WTC11 (cell line): ENCODE measurements around the gene VAV2.

Source experiments
- CREB1 ChIP-seq: sonication (generic); formaldehyde crosslinking; IDR thresholded peaks from 2 replicates; pipeline ENCODE4 v1.8.0; 2023; ENCODE audit warnings: mild to moderate bottlenecking, missing genetic modification reagents
- FOXP1 ChIP-seq: sonication (generic); formaldehyde crosslinking; IDR thresholded peaks from 2 replicates; pipeline ENCODE4 v1.8.0; 2022; ENCODE audit warnings: missing genetic modification reagents, mild to moderate bottlenecking, moderate library complexity, borderline replicate concordance
- SOX15 ChIP-seq: fragments of 250-450 bp; sonication (Bioruptor Pico); IDR thresholded peaks from 2 replicates; pipeline ENCODE4 v1.9.0; 2021; ENCODE audit warnings: mild to moderate bottlenecking
- TF ChIP-seq, protein P1 (sequence below): fragments of 200-600 bp; IDR thresholded peaks from 2 replicates; pipeline ENCODE4 v1.8.0; 2022; ENCODE audit warnings: antibody characterized with exemption
- TF ChIP-seq, protein P2 (sequence below): sonication (generic); formaldehyde crosslinking; IDR thresholded peaks from 2 replicates; pipeline ENCODE4 v1.8.1; 2022; ENCODE audit warnings: mild to moderate bottlenecking, moderate library complexity, missing genetic modification reagents

DNA sequence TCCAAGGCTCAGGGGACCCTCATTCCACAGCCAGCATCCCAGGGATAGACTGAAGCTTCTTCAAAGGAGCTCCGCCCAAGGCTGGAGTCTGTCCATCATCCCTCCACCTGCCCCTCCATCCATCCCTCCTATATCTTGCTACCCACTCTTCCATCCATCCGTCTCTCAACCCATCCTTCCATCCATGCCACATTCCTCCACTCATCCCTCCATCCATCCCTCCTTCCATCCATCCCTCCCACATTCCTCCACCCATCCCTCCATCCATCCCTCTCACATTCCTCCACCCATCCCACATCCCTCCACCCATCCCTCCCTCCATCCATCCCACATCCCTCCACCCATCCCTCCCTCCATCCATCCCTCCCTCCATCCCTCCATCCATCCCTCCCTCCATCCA, 5.5 kb upstream of the VAV2 start:
- TF ChIP-seq, protein P1, sequence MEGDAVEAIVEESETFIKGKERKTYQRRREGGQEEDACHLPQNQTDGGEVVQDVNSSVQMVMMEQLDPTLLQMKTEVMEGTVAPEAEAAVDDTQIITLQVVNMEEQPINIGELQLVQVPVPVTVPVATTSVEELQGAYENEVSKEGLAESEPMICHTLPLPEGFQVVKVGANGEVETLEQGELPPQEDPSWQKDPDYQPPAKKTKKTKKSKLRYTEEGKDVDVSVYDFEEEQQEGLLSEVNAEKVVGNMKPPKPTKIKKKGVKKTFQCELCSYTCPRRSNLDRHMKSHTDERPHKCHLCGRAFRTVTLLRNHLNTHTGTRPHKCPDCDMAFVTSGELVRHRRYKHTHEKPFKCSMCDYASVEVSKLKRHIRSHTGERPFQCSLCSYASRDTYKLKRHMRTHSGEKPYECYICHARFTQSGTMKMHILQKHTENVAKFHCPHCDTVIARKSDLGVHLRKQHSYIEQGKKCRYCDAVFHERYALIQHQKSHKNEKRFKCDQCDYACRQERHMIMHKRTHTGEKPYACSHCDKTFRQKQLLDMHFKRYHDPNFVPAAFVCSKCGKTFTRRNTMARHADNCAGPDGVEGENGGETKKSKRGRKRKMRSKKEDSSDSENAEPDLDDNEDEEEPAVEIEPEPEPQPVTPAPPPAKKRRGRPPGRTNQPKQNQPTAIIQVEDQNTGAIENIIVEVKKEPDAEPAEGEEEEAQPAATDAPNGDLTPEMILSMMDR, result no peak
- TF ChIP-seq CREB1 (CRISPR knock-in tag), result no peak
- no peak for TF ChIP-seq SOX15
- TF ChIP-seq FOXP1 (CRISPR knock-in tag), result no peak
- TF ChIP-seq, protein P2, sequence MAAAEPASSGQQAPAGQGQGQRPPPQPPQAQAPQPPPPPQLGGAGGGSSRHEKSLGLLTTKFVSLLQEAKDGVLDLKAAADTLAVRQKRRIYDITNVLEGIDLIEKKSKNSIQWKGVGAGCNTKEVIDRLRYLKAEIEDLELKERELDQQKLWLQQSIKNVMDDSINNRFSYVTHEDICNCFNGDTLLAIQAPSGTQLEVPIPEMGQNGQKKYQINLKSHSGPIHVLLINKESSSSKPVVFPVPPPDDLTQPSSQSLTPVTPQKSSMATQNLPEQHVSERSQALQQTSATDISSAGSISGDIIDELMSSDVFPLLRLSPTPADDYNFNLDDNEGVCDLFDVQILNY (CRISPR knock-in tag), result no peak
